PC-9 (cell line): Measurements from ENCODE around the gene TRPM4. TPM values are rescaled to one million over a fixed set of nuclear protein-coding genes. Genes with fewer than 3 reads are reported as not detected.

ENCODE experiments used
- BruUV-seq: library from RNA; stranded (reverse); fragments of 400-500 nt; replicated peaks from 2 replicates; lab custom pipeline; 2021; lab: Mats Ljungman, UMichigan
- CTCF ChIA-PET: fragments of 300-600 bp; sonication (Branson Sonifier 250); formaldehyde crosslinking; loops from one replicate; lab custom pipeline; 2022; ENCODE audit warnings: antibody characterized with exemption; lab: Charles Lee
- POLR2A ChIA-PET: fragments of 300-600 bp; sonication (Branson Sonifier 250); formaldehyde crosslinking; loops from one replicate; lab custom pipeline; 2022; ENCODE audit warnings: antibody characterized with exemption; ENCODE audit not compliant: unreplicated experiment; lab: Charles Lee
- DNase-seq, 2 experiments: peaks; one replicate each; pipeline versions ENCODE4 v3.0.0 to v3.0.0-alpha.2; 2015 to 2022; ENCODE audit warnings: mixed read lengths in 1 of 2
- H2AFZ ChIP-seq: fragments of 200-600 bp; sonication (generic); 2 replicates; pipeline ENCODE4 v1.8.1; 2017; ENCODE audit warnings: antibody characterized with exemption
- H3F3A ChIP-seq: fragments of 200-600 bp; sonication (generic); 2 replicates; pipeline ENCODE4 v1.8.1; 2017; ENCODE audit warnings: antibody characterized with exemption, mild to moderate bottlenecking, low read depth; ENCODE audit not compliant: insufficient read depth
- H3K27ac ChIP-seq: fragments of 200-600 bp; sonication (generic); 2 replicates; pipeline ENCODE4 v1.6.1; 2016; ENCODE audit warnings: mixed run types
- H3K27me3 ChIP-seq: fragments of 200-600 bp; sonication (generic); 2 replicates; pipeline ENCODE4 v1.6.1; 2016; ENCODE audit warnings: low read depth, mixed run types; ENCODE audit not compliant: insufficient read depth
- H3K36me3 ChIP-seq: fragments of 200-600 bp; sonication (generic); 2 replicates; pipeline ENCODE4 v1.6.1; 2016; ENCODE audit warnings: low read depth, mixed run types
- H3K4me1 ChIP-seq: fragments of 200-600 bp; sonication (generic); replicated peaks from 2 replicates; pipeline ENCODE4 v1.6.1; 2016; ENCODE audit warnings: mixed run types; ENCODE audit not compliant: insufficient read depth
- H3K4me2 ChIP-seq: fragments of 200-600 bp; sonication (generic); 2 replicates; pipeline ENCODE4 v1.6.1; 2017; ENCODE audit warnings: mixed run types
- H3K4me3 ChIP-seq: fragments of 200-600 bp; sonication (generic); 2 replicates; pipeline ENCODE4 v1.6.1; 2016; ENCODE audit warnings: mixed run types
- H3K79me2 ChIP-seq: fragments of 200-600 bp; sonication (generic); 2 replicates; pipeline ENCODE4 v1.6.1; 2017; ENCODE audit warnings: low read depth, mixed run types
- H3K9me2 ChIP-seq: fragments of 200-600 bp; sonication (generic); 2 replicates; pipeline ENCODE4 v1.8.1; 2017; ENCODE audit warnings: mild to moderate bottlenecking; ENCODE audit not compliant: insufficient read depth
- H3K9me3 ChIP-seq: fragments of 200-600 bp; sonication (generic); 2 replicates; pipeline ENCODE4 v1.8.1; 2016; ENCODE audit warnings: low read depth; ENCODE audit not compliant: insufficient read depth
- H4K20me1 ChIP-seq: fragments of 200-600 bp; sonication (generic); 2 replicates; pipeline ENCODE4 v1.8.1; 2017; ENCODE audit not compliant: insufficient read depth
- CTCF ChIP-seq: fragments of 200-600 bp; sonication (generic); conservative IDR thresholded peaks from 2 replicates; pipeline ENCODE4 v1.6.1; 2017; ENCODE audit warnings: mixed run types, antibody characterized with exemption, mild to moderate bottlenecking, moderate library complexity
- EZH2 ChIP-seq: fragments of 200-600 bp; sonication (generic); IDR thresholded peaks from 2 replicates; pipeline ENCODE4 v1.8.0; 2017; ENCODE audit warnings: antibody characterized with exemption, low read depth
- intact Hi-C: fragments of 100-400 bp; cut with micrococcal nuclease; formaldehyde crosslinking; loops from one replicate; pipeline ENCODE4 v1.10.0; 2022; ENCODE audit not compliant: unreplicated experiment
- total RNA-seq: library from RNA; stranded (reverse); gene quantifications from 2 replicates; pipeline ENCODE4 v1.2.3, GENCODE V29; 2021

TRPM4 gene
- total RNA-seq, 1 experiment from 2014 or later = 43.8 TPM

- ChIA-PET CTCF (no interaction called here), POLR2A (no interaction called here)
- BruUV-seq = no TSS peak
- Histone ChIP-seq H3K79me2 (no peaks in the 10 kb centered on the region), H3K9me2 (no peaks in the 10 kb centered on the region), H2AFZ (no peak overlapping the region), H3K9me3 (no peaks in the 10 kb centered on the region), H3K27me3 (peaks cover 65% of the 10 kb centered on the region), H3K4me1 (no peaks in the 10 kb centered on the region), H3K4me2 (no peak overlapping the region), H3K27ac (no peak overlapping the region), H3K4me3 (no peak overlapping the region), H3F3A (no peaks in the 10 kb centered on the region), H3K36me3 (no peaks in the 10 kb centered on the region), H4K20me1 (no peaks in the 10 kb centered on the region)
- intact Hi-C loops = no loop called here
- no peak for DNase-seq
- TF ChIP-seq CTCF (no peak), EZH2 (no peak)
Observed at GRCh38 chr19:49249933-49250332, 92.3 kb downstream of the TRPM4 start.

GRCh38 chr19:49255674-49256073 is 98.1 kb downstream of the TRPM4 start:
- H3K27ac ChIP-seq = no peak overlapping the region
- no peak for TF ChIP-seq CTCF
- TF ChIP-seq EZH2 = no peak
- intact Hi-C loops = no loop called here
- H3K4me3 ChIP-seq = no peak overlapping the region
- no peaks in the 10 kb centered on the region for H3K4me1 ChIP-seq
- H3K36me3 ChIP-seq = no peaks in the 10 kb centered on the region
- H3K27me3 ChIP-seq = peaks cover 70% of the 10 kb centered on the region
- no peaks in the 10 kb centered on the region for H3F3A ChIP-seq
- H2AFZ ChIP-seq = no peak overlapping the region
- no peak for DNase-seq
- H3K4me2 ChIP-seq = no peak overlapping the region
- ChIA-PET POLR2A (no interaction called here), CTCF (no interaction called here)
- no peaks in the 10 kb centered on the region for H3K79me2 ChIP-seq
- no peaks in the 10 kb centered on the region for H4K20me1 ChIP-seq
- no TSS peak for BruUV-seq
- peaks cover 12% of the 10 kb centered on the region for H3K9me3 ChIP-seq
- H3K9me2 ChIP-seq = no peaks in the 10 kb centered on the region

- ChIA-PET CTCF (no interaction called here), POLR2A (no interaction called here)
- Histone ChIP-seq H3K36me3 (no peaks in the 10 kb centered on the region), H3K79me2 (no peaks in the 10 kb centered on the region), H3F3A (no peaks in the 10 kb centered on the region), H3K9me2 (no peaks in the 10 kb centered on the region), H3K4me1 (no peaks in the 10 kb centered on the region), H3K9me3 (peaks cover 12% of the 10 kb centered on the region), H3K27ac (no peak overlapping the region), H3K27me3 (peaks cover 63% of the 10 kb centered on the region), H3K4me3 (no peak overlapping the region), H2AFZ (no peak overlapping the region), H3K4me2 (no peak overlapping the region), H4K20me1 (no peaks in the 10 kb centered on the region)
- intact Hi-C loops = no loop called here
- TF ChIP-seq CTCF (no peak), EZH2 (no peak)
- no TSS peak for BruUV-seq
- no peak for DNase-seq
Observed at GRCh38 chr19:49256691-49257090, 99.1 kb downstream of the TRPM4 start.

Other genes with a start within 250 kb of the TRPM4 start
- gene DHDH, start 224.1 kb upstream of the TRPM4 start, total RNA-seq = 2.0 and 2.4 TPM in 2 replicates
- 140 and 198 TPM in 2 replicates for gene BAX, start 202.9 kb upstream of the TRPM4 start, total RNA-seq
- 3,402 and 3,822 TPM in 2 replicates for gene FTL, start 192.5 kb upstream of the TRPM4 start, total RNA-seq
- 47.5 and 54.2 TPM in 2 replicates for gene GYS1, start 164.5 kb upstream of the TRPM4 start, total RNA-seq
- 175 and 179 TPM in 2 replicates for gene RUVBL2, start 163.9 kb upstream of the TRPM4 start, total RNA-seq
- gene LHB, start 140.7 kb upstream of the TRPM4 start, total RNA-seq = 1.6 and 3.5 TPM in 2 replicates
- not detected in 2 replicates for gene CGB3, start 133.5 kb upstream of the TRPM4 start, total RNA-seq
- gene CGB2, start 125.9 kb upstream of the TRPM4 start, total RNA-seq = not detected in 2 replicates
- gene CGB1, start 120.9 kb upstream of the TRPM4 start, total RNA-seq = 0.83 TPM in 1 of 2 replicates, not detected in the other
- gene CGB5, start 113.9 kb upstream of the TRPM4 start, total RNA-seq = 1.1 and 1.9 TPM in 2 replicates
- 1.0 and 5.3 TPM in 2 replicates for gene CGB8, start 108.7 kb upstream of the TRPM4 start, total RNA-seq
- 4.8 and 6.8 TPM in 2 replicates for gene CGB7, start 100.0 kb upstream of the TRPM4 start, total RNA-seq
- gene NTF4, start 93.0 kb upstream of the TRPM4 start, total RNA-seq = 14.0 and 18.6 TPM in 2 replicates
- gene KCNA7, start 85.1 kb upstream of the TRPM4 start, total RNA-seq = not detected in 2 replicates
- 151 and 199 TPM in 2 replicates for gene SNRNP70, start 72.3 kb upstream of the TRPM4 start, total RNA-seq
- 6.5 and 7.0 TPM in 2 replicates for gene LIN7B, start 43.4 kb upstream of the TRPM4 start, total RNA-seq
- gene C19orf73, start 38.6 kb upstream of the TRPM4 start, total RNA-seq = 1.5 and 3.0 TPM in 2 replicates
- gene PPFIA3, start 38.2 kb upstream of the TRPM4 start, total RNA-seq = 8.3 and 10.1 TPM in 2 replicates
- gene HRC, start 2.4 kb upstream of the TRPM4 start, total RNA-seq = 0.50 TPM in 1 of 2 replicates, not detected in the other
- gene SLC6A16, start 167.4 kb downstream of the TRPM4 start, total RNA-seq = 0.48 and 0.61 TPM in 2 replicates
- gene CD37, start 177.6 kb downstream of the TRPM4 start, total RNA-seq = not detected in 2 replicates
- gene TEAD2, start 204.6 kb downstream of the TRPM4 start, total RNA-seq = 55.5 and 55.6 TPM in 2 replicates
- 0.85 TPM in 1 of 2 replicates, not detected in the other for gene DKKL1, start 206.1 kb downstream of the TRPM4 start, total RNA-seq
- gene KASH5, start 230.5 kb downstream of the TRPM4 start, total RNA-seq = 0.39 TPM in 1 of 2 replicates, not detected in the other